PC-9 (cell line): ENCODE data around the gene CTSH. TPM values are rescaled to one million over a fixed set of nuclear protein-coding genes. Genes with fewer than 3 reads are reported as not detected.

Source experiments
- BruUV-seq: library from RNA; stranded (reverse); fragments of 400-500 nt; replicated peaks from 2 replicates; lab custom pipeline; 2021; lab: Mats Ljungman, UMichigan
- CTCF ChIA-PET: fragments of 300-600 bp; sonication (Branson Sonifier 250); formaldehyde crosslinking; loops from one replicate; lab custom pipeline; 2022; ENCODE audit warnings: antibody characterized with exemption; lab: Charles Lee
- POLR2A ChIA-PET: fragments of 300-600 bp; sonication (Branson Sonifier 250); formaldehyde crosslinking; loops from one replicate; lab custom pipeline; 2022; ENCODE audit warnings: antibody characterized with exemption; ENCODE audit not compliant: unreplicated experiment; lab: Charles Lee
- DNase-seq, 2 experiments: peaks; one replicate each; pipeline versions ENCODE4 v3.0.0 to v3.0.0-alpha.2; 2015 to 2022; ENCODE audit warnings: mixed read lengths in 1 of 2
- H2AFZ ChIP-seq: fragments of 200-600 bp; sonication (generic); 2 replicates; pipeline ENCODE4 v1.8.1; 2017; ENCODE audit warnings: antibody characterized with exemption
- H3F3A ChIP-seq: fragments of 200-600 bp; sonication (generic); 2 replicates; pipeline ENCODE4 v1.8.1; 2017; ENCODE audit warnings: antibody characterized with exemption, mild to moderate bottlenecking, low read depth; ENCODE audit not compliant: insufficient read depth
- H3K27ac ChIP-seq: fragments of 200-600 bp; sonication (generic); 2 replicates; pipeline ENCODE4 v1.6.1; 2016; ENCODE audit warnings: mixed run types
- H3K27me3 ChIP-seq: fragments of 200-600 bp; sonication (generic); 2 replicates; pipeline ENCODE4 v1.6.1; 2016; ENCODE audit warnings: low read depth, mixed run types; ENCODE audit not compliant: insufficient read depth
- H3K36me3 ChIP-seq: fragments of 200-600 bp; sonication (generic); 2 replicates; pipeline ENCODE4 v1.6.1; 2016; ENCODE audit warnings: low read depth, mixed run types
- H3K4me1 ChIP-seq: fragments of 200-600 bp; sonication (generic); replicated peaks from 2 replicates; pipeline ENCODE4 v1.6.1; 2016; ENCODE audit warnings: mixed run types; ENCODE audit not compliant: insufficient read depth
- H3K4me2 ChIP-seq: fragments of 200-600 bp; sonication (generic); 2 replicates; pipeline ENCODE4 v1.6.1; 2017; ENCODE audit warnings: mixed run types
- H3K4me3 ChIP-seq: fragments of 200-600 bp; sonication (generic); 2 replicates; pipeline ENCODE4 v1.6.1; 2016; ENCODE audit warnings: mixed run types
- H3K79me2 ChIP-seq: fragments of 200-600 bp; sonication (generic); 2 replicates; pipeline ENCODE4 v1.6.1; 2017; ENCODE audit warnings: low read depth, mixed run types
- H3K9me2 ChIP-seq: fragments of 200-600 bp; sonication (generic); 2 replicates; pipeline ENCODE4 v1.8.1; 2017; ENCODE audit warnings: mild to moderate bottlenecking; ENCODE audit not compliant: insufficient read depth
- H3K9me3 ChIP-seq: fragments of 200-600 bp; sonication (generic); 2 replicates; pipeline ENCODE4 v1.8.1; 2016; ENCODE audit warnings: low read depth; ENCODE audit not compliant: insufficient read depth
- H4K20me1 ChIP-seq: fragments of 200-600 bp; sonication (generic); 2 replicates; pipeline ENCODE4 v1.8.1; 2017; ENCODE audit not compliant: insufficient read depth
- EZH2 ChIP-seq: fragments of 200-600 bp; sonication (generic); IDR thresholded peaks from 2 replicates; pipeline ENCODE4 v1.8.0; 2017; ENCODE audit warnings: antibody characterized with exemption, low read depth
- intact Hi-C: fragments of 100-400 bp; cut with micrococcal nuclease; formaldehyde crosslinking; loops from one replicate; pipeline ENCODE4 v1.10.0; 2022; ENCODE audit not compliant: unreplicated experiment
- total RNA-seq: library from RNA; stranded (reverse); gene quantifications from 2 replicates; pipeline ENCODE4 v1.2.3, GENCODE V29; 2021
- TF ChIP-seq, protein P1 (sequence below): fragments of 200-600 bp; sonication (generic); conservative IDR thresholded peaks from 2 replicates; pipeline ENCODE4 v1.6.1; 2017; ENCODE audit warnings: mixed run types, antibody characterized with exemption, mild to moderate bottlenecking, moderate library complexity

The CTSH gene
- total RNA-seq, 1 experiment from 2014 or later = 101 TPM

GRCh38 chr15:78991476-78991875, 46.6 kb upstream of the CTSH start:
- H3K9me3 ChIP-seq = no peaks in the 10 kb centered on the region
- H3K79me2 ChIP-seq = no peaks in the 10 kb centered on the region
- ChIA-PET POLR2A (no interaction called here), CTCF (no interaction called here)
- H3F3A ChIP-seq = peaks cover 16% of the 10 kb centered on the region; the same call in 1 of the 2 replicates
- TF ChIP-seq EZH2 = no peak
- TF ChIP-seq, protein P1, sequence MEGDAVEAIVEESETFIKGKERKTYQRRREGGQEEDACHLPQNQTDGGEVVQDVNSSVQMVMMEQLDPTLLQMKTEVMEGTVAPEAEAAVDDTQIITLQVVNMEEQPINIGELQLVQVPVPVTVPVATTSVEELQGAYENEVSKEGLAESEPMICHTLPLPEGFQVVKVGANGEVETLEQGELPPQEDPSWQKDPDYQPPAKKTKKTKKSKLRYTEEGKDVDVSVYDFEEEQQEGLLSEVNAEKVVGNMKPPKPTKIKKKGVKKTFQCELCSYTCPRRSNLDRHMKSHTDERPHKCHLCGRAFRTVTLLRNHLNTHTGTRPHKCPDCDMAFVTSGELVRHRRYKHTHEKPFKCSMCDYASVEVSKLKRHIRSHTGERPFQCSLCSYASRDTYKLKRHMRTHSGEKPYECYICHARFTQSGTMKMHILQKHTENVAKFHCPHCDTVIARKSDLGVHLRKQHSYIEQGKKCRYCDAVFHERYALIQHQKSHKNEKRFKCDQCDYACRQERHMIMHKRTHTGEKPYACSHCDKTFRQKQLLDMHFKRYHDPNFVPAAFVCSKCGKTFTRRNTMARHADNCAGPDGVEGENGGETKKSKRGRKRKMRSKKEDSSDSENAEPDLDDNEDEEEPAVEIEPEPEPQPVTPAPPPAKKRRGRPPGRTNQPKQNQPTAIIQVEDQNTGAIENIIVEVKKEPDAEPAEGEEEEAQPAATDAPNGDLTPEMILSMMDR = no peak
- H3K27me3 ChIP-seq = no peaks in the 10 kb centered on the region
- H3K36me3 ChIP-seq = no peaks in the 10 kb centered on the region
- peaks cover 23% of the 10 kb centered on the region for H3K4me1 ChIP-seq
- H3K4me2 ChIP-seq = no peak overlapping the region
- DNase-seq = no peak
- H3K4me3 ChIP-seq = no peak overlapping the region
- intact Hi-C loops = no loop called here
- H4K20me1 ChIP-seq = no peaks in the 10 kb centered on the region
- no peak overlapping the region for H2AFZ ChIP-seq
- H3K9me2 ChIP-seq = no peaks in the 10 kb centered on the region
- no peak overlapping the region for H3K27ac ChIP-seq
- no TSS peak for BruUV-seq

DNA sequence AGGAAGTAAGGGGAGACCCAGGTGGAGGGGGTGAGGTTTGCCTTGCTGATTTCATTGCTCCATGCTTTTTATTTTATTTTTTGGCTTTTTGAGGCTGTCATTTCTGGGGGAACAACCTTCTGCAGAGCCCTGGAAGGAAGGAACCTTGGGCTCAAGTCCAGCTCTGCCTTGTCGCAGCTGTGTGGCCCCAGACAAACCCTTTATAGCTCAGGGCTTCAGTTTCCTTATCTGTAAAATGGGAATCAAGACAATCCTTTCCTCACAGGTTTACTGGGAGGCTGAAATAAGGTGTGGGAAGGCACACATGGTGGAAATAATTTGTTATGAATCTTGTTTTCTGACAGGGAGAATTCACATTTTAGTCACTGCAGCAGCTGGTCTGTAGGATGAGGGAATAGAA, 45.4 kb upstream of the CTSH start:
- ChIA-PET CTCF (no interaction called here), POLR2A (no interaction called here)
- no peak for DNase-seq
- Histone ChIP-seq H3K79me2 (no peaks in the 10 kb centered on the region), H3K27ac (no peak overlapping the region), H2AFZ (no peak overlapping the region), H3K4me1 (peaks cover 16% of the 10 kb centered on the region), H3K36me3 (no peaks in the 10 kb centered on the region), H3K27me3 (no peaks in the 10 kb centered on the region), H4K20me1 (no peaks in the 10 kb centered on the region), H3F3A (peaks cover 16% of the 10 kb centered on the region; the same call in 1 of the 2 replicates), H3K4me2 (no peak overlapping the region), H3K4me3 (no peak overlapping the region), H3K9me3 (no peaks in the 10 kb centered on the region), H3K9me2 (no peaks in the 10 kb centered on the region)
- BruUV-seq = no TSS peak
- intact Hi-C loops = no loop called here
- TF ChIP-seq, protein P1 = no peak
- TF ChIP-seq EZH2 = no peak

- no peaks in the 10 kb centered on the region for H3K9me2 ChIP-seq
- CTCF ChIA-PET = interaction anchor here (1.0 kb wide), 1 partner anchor 15 kb away, joined by 14 read pairs; no protein-coding TSS in a partner anchor
- intact Hi-C loops = loop anchor here (2.0 to 5.0 kb wide), 3 partner anchors 42 to 183 kb away; partner anchors contain the start of gene CTSH
- no peak overlapping the region for H2AFZ ChIP-seq
- no peak overlapping the region for H3K27ac ChIP-seq
- peaks cover 16% of the 10 kb centered on the region for H3K4me1 ChIP-seq
- H3K27me3 ChIP-seq = no peaks in the 10 kb centered on the region
- DNase-seq = no peak
- H3F3A ChIP-seq = peaks cover 16% of the 10 kb centered on the region; the same call in 1 of the 2 replicates
- BruUV-seq = no TSS peak
- POLR2A ChIA-PET = no interaction called here
- TF ChIP-seq EZH2 = no peak
- TF ChIP-seq, protein P1 = no peak
- H3K79me2 ChIP-seq = no peaks in the 10 kb centered on the region
- H3K9me3 ChIP-seq = no peaks in the 10 kb centered on the region
- H3K4me2 ChIP-seq = no peak overlapping the region
- no peaks in the 10 kb centered on the region for H3K36me3 ChIP-seq
- H3K4me3 ChIP-seq = no peak overlapping the region
- H4K20me1 ChIP-seq = no peaks in the 10 kb centered on the region
Measured at GRCh38 chr15:78989701-78990240, 44.9 kb upstream of the CTSH start.
